ENCODE measurements around the gene STAT5B.

GRCh38 chr17:42163696-42164407 lies 112.3 kb downstream of the STAT5B start:
- TF ChIP-seq CTCF (IDR thresholded peaks at IDR 0.05), result no peak
- no peak for TF ChIP-seq POLR2A (IDR thresholded peaks at IDR 0.05)

All from thyroid gland (tissue), 4 donors.